Mesendoderm (in vitro differentiated cells): ENCODE measurements around the gene FGF18.

Experiments
- DNase-seq: peaks from one replicate; pipeline ENCODE4 v3.0.0; 2013
- H2AK5ac ChIP-seq: 2 replicates; pipeline ENCODE4 v1.6.1; 2013; ENCODE audit warnings: low read length, inconsistent platforms
- H2BK120ac ChIP-seq: 2 replicates; pipeline ENCODE4 v1.6.1; 2013; ENCODE audit warnings: low read depth, mild to moderate bottlenecking, low read length, moderate library complexity, mixed read lengths
- H2BK15ac ChIP-seq: replicated peaks from 2 replicates; pipeline ENCODE4 v1.6.1; 2013; ENCODE audit warnings: low read depth, mild to moderate bottlenecking, moderate library complexity
- H2BK5ac ChIP-seq: 2 replicates; pipeline ENCODE4 v1.6.1; 2013; ENCODE audit warnings: low read length, inconsistent platforms
- H3K18ac ChIP-seq: 2 replicates; pipeline ENCODE4 v1.6.1; 2013; ENCODE audit warnings: mild to moderate bottlenecking, low read length, mixed read lengths
- H3K23ac ChIP-seq: one replicate; pipeline ENCODE4 v1.6.1; 2013; ENCODE audit warnings: low read length
- H3K27ac ChIP-seq: 2 replicates; pipeline ENCODE4 v1.5.1; 2013; ENCODE audit warnings: low read depth, mild to moderate bottlenecking, inconsistent platforms, low read length, moderate library complexity
- H3K27me3 ChIP-seq: 2 replicates; pipeline ENCODE4 v1.6.1; 2013; ENCODE audit warnings: low read length, control low read depth, mild to moderate bottlenecking, inconsistent platforms; ENCODE audit not compliant: insufficient read depth, poor library complexity
- H3K36me3 ChIP-seq: 2 replicates; pipeline ENCODE4 v1.6.1; 2013; ENCODE audit warnings: low read length, inconsistent platforms; ENCODE audit not compliant: control insufficient read depth, insufficient read depth
- H3K4ac ChIP-seq: one replicate; pipeline ENCODE4 v1.6.1; 2013; ENCODE audit warnings: low read depth, mild to moderate bottlenecking, low read length, moderate library complexity
- H3K4me1 ChIP-seq: 2 replicates; pipeline ENCODE4 v1.6.1; 2013; ENCODE audit warnings: low read depth, low read length, inconsistent platforms; ENCODE audit not compliant: control insufficient read depth
- H3K4me2 ChIP-seq: 2 replicates; pipeline ENCODE4 v1.6.1; 2013; ENCODE audit warnings: low read length
- H3K4me3 ChIP-seq: 2 replicates; pipeline ENCODE4 v1.5.1; 2013; ENCODE audit warnings: mild to moderate bottlenecking, low read length
- H3K56ac ChIP-seq: one replicate; pipeline ENCODE4 v1.6.1; 2013; ENCODE audit warnings: low read length
- H3K79me1 ChIP-seq: 2 replicates; pipeline ENCODE4 v1.6.1; 2013; ENCODE audit warnings: low read length, inconsistent platforms
- H3K79me2 ChIP-seq: 2 replicates; pipeline ENCODE4 v1.6.1; 2013; ENCODE audit warnings: mild to moderate bottlenecking, low read length; ENCODE audit not compliant: control insufficient read depth, insufficient read depth
- H3K9ac ChIP-seq: 2 replicates; pipeline ENCODE4 v1.6.1; 2013; ENCODE audit warnings: low read length, inconsistent platforms
- H4K5ac ChIP-seq: one replicate; pipeline ENCODE4 v1.6.1; 2013; ENCODE audit warnings: low read length
- H4K8ac ChIP-seq: one replicate; pipeline ENCODE4 v1.6.1; 2013; ENCODE audit warnings: low read depth, mild to moderate bottlenecking, control low read depth, low read length, moderate library complexity
- WGBS: extraction: QIAGEN DNeasy Blood & Tissue Kit; methylation state at CpG from one replicate; pipeline ENCODE4 v1.1.7; 2013; ENCODE audit warnings: low lambda C conversion rate, missing lambda C conversion rate; ENCODE audit not compliant: insufficient coverage; ENCODE audit errors: extremely low coverage; 5-methylcytosine and 5-hydroxymethylcytosine counted together

Gene FGF18

DNA sequence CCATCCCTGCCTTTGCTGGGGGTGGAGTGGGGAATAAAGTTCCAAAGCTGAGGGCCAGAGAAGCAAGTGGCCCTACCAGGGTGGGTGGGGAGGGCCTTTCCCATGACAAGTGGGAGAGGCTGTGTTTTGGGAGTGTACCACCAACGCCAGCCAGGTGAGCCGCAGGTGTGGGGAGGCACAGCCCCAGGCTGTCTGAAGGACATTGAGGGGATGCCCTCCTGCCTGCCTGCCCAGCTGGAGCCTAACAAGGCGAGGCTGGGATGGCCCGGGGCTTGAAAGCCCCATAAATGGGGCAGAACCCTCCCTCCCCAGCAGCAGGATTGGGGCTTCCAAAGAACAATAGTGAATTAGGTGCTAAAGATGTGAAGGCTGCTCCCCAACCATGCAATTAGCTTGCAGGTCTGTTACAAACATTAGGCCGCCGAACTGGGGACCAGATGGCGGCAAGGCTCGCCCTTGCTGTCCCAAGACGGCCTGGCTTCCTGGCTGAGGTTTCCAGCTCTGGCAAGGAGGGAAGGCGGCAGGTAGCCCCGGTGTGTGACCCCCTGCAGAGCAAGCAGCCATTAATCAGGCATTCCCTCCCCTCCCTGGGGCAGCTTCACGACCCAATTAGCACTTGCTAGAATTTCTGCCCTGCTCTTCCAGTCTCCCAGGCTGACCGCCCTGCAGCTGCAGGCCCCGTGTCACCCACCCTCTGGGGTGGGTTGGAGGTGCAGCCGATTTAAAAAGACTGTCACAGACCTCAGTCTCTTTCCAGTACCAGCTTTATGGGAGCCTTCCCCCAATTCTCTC lies 42.9 kb downstream of the FGF18 start:
- WGBS: no CpG with 5 or more reads among the region's 15 CpGs
- no peak overlapping the region for H2BK15ac ChIP-seq
- no peak overlapping the region for H3K9ac ChIP-seq

DNA sequence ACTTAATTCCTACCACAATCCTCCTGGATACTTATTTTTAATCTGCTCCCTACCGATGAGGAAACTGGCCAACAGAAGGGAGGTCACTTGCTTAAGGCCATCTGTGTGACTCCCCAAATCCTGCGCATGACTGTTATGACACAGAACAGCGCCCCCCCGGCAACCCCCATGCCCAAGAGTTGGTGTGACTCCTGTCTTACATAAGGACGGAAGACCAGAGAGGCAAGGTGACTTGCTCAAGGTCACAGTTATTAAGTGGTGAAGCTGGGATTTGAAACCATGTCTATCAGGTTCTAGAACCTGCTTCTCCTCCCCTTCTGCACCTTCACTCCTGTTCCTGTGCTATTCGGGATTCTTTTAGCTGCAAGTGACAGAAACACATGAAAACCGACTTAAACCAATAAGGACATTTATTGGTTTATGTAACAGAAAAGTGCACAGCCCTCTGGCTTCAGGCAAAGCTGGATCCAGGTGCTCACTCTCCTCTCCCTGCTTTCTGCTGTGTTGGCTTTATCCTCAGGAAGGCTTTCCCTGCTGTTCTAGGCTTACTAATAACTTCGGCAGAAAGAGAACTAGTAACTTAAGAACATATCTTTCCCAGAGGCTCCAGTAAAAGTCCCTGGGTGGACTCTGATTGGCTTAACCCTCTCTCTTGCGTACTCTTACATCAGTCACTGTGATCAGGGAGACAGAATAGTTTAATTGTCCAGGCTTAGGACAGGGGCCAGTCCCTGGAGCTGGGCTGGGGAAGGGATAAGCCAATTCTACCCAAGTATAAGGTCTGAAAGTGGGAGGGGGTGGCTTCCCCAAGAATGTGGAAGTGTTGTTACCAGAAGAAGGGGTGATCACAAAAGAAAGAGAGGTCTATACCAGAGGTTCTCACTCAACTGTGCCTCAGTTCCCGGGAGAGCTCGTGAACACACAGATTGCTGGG lies 43.7 kb downstream of the FGF18 start:
- H3K36me3 ChIP-seq: no peaks in the 10 kb centered on the region
- H2BK15ac ChIP-seq: no peak overlapping the region
- no peak overlapping the region for H2BK5ac ChIP-seq
- no peak overlapping the region for H3K27ac ChIP-seq
- no peaks in the 10 kb centered on the region for H3K27me3 ChIP-seq
- no peaks in the 10 kb centered on the region for H3K79me1 ChIP-seq
- H3K4ac ChIP-seq: no peak overlapping the region
- no peak overlapping the region for H3K9ac ChIP-seq
- no peak overlapping the region for H3K18ac ChIP-seq
- H2AK5ac ChIP-seq: no peak overlapping the region
- no CpG with 5 or more reads among the region's 11 CpGs for WGBS
- H4K8ac ChIP-seq: no peak overlapping the region
- no peak overlapping the region for H3K56ac ChIP-seq
- H2BK120ac ChIP-seq: no peak overlapping the region
- H3K4me3 ChIP-seq: no peak overlapping the region
- peaks cover 7% of the 10 kb centered on the region for H3K4me1 ChIP-seq
- H4K5ac ChIP-seq: no peak overlapping the region
- no peak overlapping the region for H3K23ac ChIP-seq
- H3K79me2 ChIP-seq: no peaks in the 10 kb centered on the region
- no peak overlapping the region for H3K4me2 ChIP-seq
- no peak for DNase-seq

More for the DNA sequence above, 42.9 kb downstream of the FGF18 start:
- Histone ChIP-seq H2BK120ac (no peak overlapping the region), H2BK5ac (no peak overlapping the region), H3K27ac (no peak overlapping the region), H3K23ac (no peak overlapping the region), H3K79me1 (no peaks in the 10 kb centered on the region), H4K5ac (no peak overlapping the region), H4K8ac (no peak overlapping the region), H3K4me2 (no peak overlapping the region), H3K4me1 (peaks cover 7% of the 10 kb centered on the region), H3K27me3 (no peaks in the 10 kb centered on the region), H3K56ac (peak overlapping the region; percentile 42), H3K4me3 (no peak overlapping the region), H3K36me3 (no peaks in the 10 kb centered on the region), H3K79me2 (no peaks in the 10 kb centered on the region), H2AK5ac (no peak overlapping the region), H3K18ac (no peak overlapping the region), H3K4ac (no peak overlapping the region)
- peak; percentile 77 for DNase-seq

DNA sequence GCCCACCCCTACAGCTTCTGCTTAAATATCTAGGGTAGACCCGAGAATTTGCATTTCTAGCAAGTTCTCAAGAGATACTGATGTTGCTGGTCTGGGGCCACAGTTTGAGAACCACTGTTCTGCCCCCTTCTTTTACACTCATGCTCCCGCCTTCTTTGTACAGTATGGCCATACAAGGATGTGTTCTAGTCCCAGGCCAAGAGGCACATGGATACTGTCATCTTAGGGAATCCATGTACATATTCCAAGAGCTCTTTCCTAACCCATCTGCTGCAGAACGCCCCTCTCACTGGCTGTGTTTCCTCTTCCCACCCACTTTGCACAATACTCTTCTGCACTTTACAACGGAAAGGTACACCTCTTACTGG lies 44.4 kb downstream of the FGF18 start:
- no CpG with 5 or more reads among the region's 4 CpGs for whole genome bisulfite sequencing
- no peak overlapping the region for H3K18ac ChIP-seq
- H2BK5ac ChIP-seq: no peak overlapping the region
- H3K36me3 ChIP-seq: no peaks in the 10 kb centered on the region
- H4K8ac ChIP-seq: no peak overlapping the region
- no peaks in the 10 kb centered on the region for H3K79me1 ChIP-seq
- no peak overlapping the region for H3K23ac ChIP-seq
- H2BK120ac ChIP-seq: no peak overlapping the region
- H3K4ac ChIP-seq: no peak overlapping the region
- no peaks in the 10 kb centered on the region for H3K27me3 ChIP-seq
- no peak overlapping the region for H2BK15ac ChIP-seq
- no peak for DNase-seq
- no peak overlapping the region for H3K4me3 ChIP-seq
- H3K79me2 ChIP-seq: no peaks in the 10 kb centered on the region
- H3K27ac ChIP-seq: no peak overlapping the region
- no peak overlapping the region for H3K4me2 ChIP-seq
- H3K9ac ChIP-seq: no peak overlapping the region
- H3K56ac ChIP-seq: no peak overlapping the region
- no peak overlapping the region for H2AK5ac ChIP-seq
- no peak overlapping the region for H4K5ac ChIP-seq
- peaks cover 7% of the 10 kb centered on the region for H3K4me1 ChIP-seq

DNA sequence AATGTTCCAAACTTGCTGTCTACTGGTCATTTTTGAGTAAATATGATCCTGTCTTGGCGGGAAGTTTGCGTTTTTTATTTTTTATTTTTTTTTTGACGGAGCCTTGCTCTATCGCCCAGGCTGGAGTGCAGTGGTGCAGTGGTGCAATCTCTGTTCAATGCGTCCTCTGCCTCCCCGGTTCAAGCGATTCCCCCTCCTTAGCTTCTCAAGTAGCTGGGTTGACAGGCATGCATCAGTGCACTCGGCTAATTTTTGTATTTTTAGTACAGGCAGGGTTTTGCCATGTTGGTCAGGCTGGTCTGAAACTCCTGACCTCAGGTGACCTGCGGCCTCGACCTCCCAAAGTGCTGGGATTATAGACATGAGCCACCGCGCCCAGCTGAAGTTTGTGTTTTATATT lies 45.4 kb downstream of the FGF18 start:
- no peak overlapping the region for H2BK120ac ChIP-seq
- no CpG with 5 or more reads among the region's 12 CpGs for WGBS

DNA sequence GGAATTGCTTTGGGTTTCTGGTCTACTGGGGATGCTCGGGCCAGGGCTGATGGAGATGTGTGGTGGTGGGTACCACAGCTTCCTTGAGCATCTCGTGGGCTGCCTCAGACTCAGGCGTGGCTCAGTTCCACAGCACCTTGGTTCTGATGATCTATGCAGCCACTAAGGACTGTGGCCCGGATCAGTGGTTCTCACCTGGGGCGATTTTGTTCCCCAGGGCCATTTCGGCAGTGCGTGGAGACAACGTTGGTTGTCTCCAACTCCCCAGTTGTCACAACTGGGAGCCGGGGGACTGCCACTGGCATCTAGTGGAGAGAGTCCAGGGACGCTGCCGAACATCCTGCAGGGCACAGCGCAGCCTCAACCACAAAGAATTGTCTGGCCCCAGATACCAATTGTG lies 47.7 kb downstream of the FGF18 start:
- no peak overlapping the region for H3K56ac ChIP-seq
- no peaks in the 10 kb centered on the region for H3K79me1 ChIP-seq
- H3K27ac ChIP-seq: no peak overlapping the region
- H3K23ac ChIP-seq: no peak overlapping the region
- DNase-seq: no peak
- no peaks in the 10 kb centered on the region for H3K27me3 ChIP-seq
- H3K4me1 ChIP-seq: peaks cover 7% of the 10 kb centered on the region
- no peak overlapping the region for H3K4me3 ChIP-seq
- no peak overlapping the region for H3K18ac ChIP-seq
- H2BK5ac ChIP-seq: no peak overlapping the region
- H4K5ac ChIP-seq: no peak overlapping the region
- H4K8ac ChIP-seq: no peak overlapping the region
- no peak overlapping the region for H2BK15ac ChIP-seq
- no peaks in the 10 kb centered on the region for H3K36me3 ChIP-seq
- WGBS: no CpG with 5 or more reads among the region's 12 CpGs
- H3K79me2 ChIP-seq: no peaks in the 10 kb centered on the region
- H2BK120ac ChIP-seq: no peak overlapping the region
- H3K4ac ChIP-seq: no peak overlapping the region
- H3K9ac ChIP-seq: no peak overlapping the region
- no peak overlapping the region for H2AK5ac ChIP-seq
- H3K4me2 ChIP-seq: no peak overlapping the region

More for the DNA sequence above, 45.4 kb downstream of the FGF18 start:
- Histone ChIP-seq H2BK15ac (no peak overlapping the region), H2BK5ac (no peak overlapping the region), H3K18ac (no peak overlapping the region), H3K27ac (no peak overlapping the region), H3K23ac (no peak overlapping the region), H4K5ac (no peak overlapping the region), H4K8ac (no peak overlapping the region), H3K27me3 (no peaks in the 10 kb centered on the region), H3K4ac (no peak overlapping the region), H2AK5ac (no peak overlapping the region), H3K4me1 (peaks cover 7% of the 10 kb centered on the region), H3K79me1 (no peaks in the 10 kb centered on the region), H3K4me2 (no peak overlapping the region), H3K9ac (no peak overlapping the region), H3K4me3 (no peak overlapping the region), H3K36me3 (no peaks in the 10 kb centered on the region), H3K56ac (no peak overlapping the region), H3K79me2 (no peaks in the 10 kb centered on the region)
- no peak for DNase-seq
